Measurements from ENCODE around the gene DEXI.
"Not testable (repeated sequence)": the region's sequence is repeated elsewhere in the genome, so short reads cannot be mapped to it uniquely, and the experiment has no call there.

Gene DEXI

GRCh38 chr16:10968498-10968897 is 26.2 kb upstream of the DEXI start:
- DNase-seq = no peak

DNA sequence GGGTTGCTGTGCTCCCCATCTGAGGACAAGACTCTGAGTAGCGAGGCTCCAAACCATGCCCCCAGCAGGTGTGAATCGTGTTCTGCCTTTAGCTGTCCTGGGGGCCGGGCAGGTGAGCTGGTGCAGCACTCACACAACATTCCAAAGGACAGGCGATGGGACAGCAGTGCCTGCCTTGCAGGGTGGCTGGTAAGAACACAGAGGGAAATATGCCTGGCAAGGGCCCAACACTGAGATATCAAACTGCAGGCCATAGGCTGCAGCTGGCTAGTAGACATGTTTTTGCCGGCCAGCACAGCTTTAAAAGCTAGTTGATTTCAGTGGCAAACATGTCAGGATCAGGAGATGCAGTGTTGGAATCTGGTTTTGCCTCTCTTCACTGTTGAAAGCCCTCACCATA is 25.7 kb upstream of the DEXI start:
- DNase-seq = no peak

- DNase-seq = not testable (repeated sequence)
Observed at GRCh38 chr16:10966559-10966958, 24.3 kb upstream of the DEXI start.

GRCh38 chr16:10966129-10966528 is 23.9 kb upstream of the DEXI start:
- DNase-seq = no peak

DNA sequence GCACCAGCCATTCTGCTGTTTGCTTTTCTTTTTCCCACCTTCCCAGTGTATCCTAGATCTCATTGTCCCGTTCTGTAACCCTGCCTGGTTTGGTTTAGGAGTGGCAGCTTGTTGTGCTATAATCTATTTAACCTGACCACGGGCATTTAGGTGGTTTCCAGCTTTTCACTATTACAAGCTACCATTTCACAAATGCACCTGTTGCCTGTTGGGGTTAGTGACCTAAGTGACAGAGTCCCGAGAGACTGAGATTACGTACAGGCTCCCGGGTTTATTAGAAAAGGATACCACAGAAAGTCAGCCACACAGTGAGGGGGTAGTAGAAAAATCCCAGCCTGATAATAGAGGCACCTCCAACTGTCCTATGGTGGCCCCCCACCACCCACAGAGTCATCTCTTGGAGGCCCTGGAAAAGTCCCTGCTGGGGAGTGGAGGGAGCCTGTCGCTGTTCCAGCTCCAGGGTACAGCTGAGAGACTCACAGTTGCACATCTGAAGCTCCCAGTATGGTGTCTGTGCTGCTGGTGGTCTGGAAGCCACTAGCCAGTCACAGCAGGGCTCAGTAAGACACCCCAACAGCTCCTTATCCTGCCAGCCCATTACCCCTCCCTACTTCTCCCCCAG is 23.3 kb upstream of the DEXI start:
- DNase-seq = no peak

- no peak for DNase-seq
Observed at GRCh38 chr16:10964891-10965326, 22.6 kb upstream of the DEXI start.

DNA sequence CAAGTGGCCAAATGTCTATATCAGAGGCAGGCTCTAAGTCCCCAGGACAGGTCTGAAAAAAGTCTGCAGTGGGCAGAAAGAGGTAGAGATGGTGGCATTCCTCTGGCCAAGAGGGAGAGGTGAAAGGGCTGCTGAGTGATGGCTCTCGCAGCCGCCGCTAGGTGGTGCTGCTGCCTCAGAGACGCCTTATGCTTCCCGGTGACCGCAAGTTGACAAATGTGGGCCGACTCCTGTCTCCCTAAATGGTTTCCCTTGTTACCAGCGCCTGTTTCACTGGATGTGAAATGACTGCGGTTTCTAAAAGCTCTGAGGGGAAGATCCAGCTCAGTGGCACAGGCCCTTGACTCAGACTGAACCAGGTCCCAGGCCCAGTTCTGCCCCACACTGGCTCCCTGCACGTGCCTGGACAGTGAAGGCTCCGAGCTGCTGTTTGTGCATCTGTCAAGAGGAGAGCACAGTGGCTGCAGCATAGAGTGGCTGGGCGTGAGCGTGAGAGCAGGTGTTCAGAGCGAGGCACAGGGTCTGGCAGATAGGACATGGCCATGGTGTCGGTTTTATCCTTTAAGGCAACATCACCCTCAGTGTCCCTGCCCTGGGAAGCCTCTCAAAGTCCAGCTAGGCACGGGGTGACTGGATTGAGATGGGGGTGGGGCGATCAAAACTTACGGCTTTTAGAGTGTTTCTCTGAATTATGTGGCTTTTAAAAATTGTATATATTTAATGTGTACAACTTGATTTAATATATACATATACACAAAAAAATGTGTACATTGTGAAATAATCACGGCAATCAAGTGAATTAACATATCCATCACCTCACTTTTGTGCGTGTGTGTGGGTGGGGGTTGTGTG is 22.0 kb upstream of the DEXI start:
- DNase-seq = peak; percentile 58

GRCh38 chr16:10961231-10961630 is 19.0 kb upstream of the DEXI start:
- no peak for DNase-seq

DNA sequence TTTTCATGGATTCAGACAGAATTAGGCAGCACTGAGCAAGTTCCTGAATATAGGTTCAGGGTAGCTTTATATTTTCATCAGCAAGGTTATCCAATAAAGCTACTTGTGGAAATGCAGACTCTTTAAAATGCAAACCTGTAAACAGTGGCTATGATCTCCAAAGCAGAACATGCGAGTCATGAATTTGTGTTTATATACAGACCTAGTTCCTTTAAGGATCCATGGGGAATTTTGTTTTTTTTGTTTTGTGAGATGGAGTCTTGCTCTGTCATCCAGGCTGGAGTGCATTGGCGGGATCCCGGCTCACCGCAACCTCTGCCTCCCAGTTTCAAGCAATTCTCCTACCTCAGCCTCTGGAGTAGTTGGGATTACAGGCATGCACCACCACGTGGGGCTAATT is 16.9 kb upstream of the DEXI start:
- no peak for DNase-seq

- DNase-seq = no peak
Observed at GRCh38 chr16:10957771-10958482, 15.7 kb upstream of the DEXI start.

- no peak for DNase-seq
Observed at GRCh38 chr16:10954903-10955302, 12.6 kb upstream of the DEXI start.

DNA sequence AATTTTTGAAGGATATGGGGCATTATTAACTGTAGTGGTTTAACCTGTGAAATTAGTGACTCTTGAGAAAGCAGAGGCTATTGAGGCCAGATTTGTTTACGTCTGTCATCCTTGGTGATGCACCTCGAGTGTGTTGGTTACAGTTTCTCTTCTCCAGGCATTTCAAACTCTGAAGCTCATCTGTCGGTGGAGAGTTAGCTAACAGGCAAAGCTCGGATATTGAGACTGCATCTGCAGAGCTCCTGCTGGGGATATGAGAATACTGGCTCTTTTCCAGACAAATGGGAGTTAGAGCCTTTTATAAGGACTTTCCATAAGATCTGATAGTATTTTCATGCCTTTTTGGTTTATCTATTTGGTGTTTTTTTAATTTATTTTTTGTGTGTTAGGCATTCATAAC is 8.8 kb upstream of the DEXI start:
- DNase-seq = no peak

DNA sequence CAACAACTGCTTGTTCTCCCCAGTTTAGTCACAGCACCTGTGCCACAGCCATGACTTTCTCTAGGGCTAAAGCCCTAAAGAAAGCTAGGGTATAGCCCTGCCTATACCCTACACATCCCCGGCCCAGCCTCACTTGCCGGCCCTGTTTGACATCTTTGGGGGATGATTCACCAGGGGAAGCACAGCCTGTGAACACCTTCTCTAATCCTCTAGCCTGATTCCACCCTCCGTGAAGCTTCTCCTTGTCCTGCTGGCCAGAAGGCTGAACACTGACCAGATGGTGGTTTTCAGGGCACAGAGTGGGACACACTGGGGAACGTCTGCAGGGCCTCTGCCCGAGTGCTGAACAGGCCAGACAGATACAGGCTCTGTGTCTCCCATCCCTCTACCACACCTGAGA is 8.1 kb upstream of the DEXI start:
- DNase-seq = no peak

DNA sequence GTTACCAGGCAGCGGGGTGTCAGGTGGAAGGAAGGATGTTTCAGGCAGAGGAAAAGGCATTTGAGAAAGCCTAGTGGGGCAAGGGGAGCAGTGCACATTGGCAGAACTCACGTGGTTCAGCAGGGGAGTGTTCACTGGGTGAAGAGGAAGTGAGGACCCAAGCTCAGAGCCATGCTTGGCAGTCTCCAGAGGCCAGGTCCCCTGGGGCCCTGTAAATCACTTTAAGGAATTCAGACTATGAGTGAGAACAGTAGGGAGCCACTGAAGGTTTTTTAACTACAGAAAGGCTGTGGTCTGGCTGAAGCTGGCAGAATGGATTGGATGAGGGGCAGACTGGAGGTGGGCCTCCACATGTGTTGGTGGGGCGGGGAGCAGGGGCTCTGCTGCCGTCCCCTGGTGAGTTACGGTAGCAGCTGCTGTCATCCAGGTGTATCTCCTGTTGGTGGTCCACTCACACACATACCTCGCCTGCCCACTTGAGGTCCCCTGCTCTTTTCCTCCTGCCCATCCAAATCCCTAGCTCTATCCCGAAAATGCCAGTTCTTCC is 7.2 kb upstream of the DEXI start:
- DNase-seq = no peak

- DNase-seq = no peak
Observed at GRCh38 chr16:10947211-10947787, 5.0 kb upstream of the DEXI start.

DNA sequence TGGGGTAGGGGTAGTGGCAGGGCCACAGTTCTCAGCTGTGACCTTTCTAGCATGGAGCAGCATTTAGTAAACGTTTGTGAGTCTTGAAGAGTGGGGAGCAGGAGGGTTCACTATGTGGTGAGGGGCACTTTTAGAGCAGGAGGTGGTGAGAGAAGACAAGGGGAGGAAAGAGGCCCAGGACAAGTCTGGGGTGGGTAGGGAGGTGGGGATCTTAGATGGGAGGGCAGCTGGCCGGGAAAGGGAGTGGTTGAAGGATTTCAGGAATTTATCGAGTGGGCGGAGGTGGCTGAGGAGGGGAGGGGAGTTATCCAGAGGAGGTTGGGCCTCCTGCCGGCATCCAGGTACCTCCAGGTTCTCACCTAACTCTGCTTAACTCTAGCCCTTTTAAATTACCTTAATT is 4.0 kb upstream of the DEXI start:
- no peak for DNase-seq

DNA sequence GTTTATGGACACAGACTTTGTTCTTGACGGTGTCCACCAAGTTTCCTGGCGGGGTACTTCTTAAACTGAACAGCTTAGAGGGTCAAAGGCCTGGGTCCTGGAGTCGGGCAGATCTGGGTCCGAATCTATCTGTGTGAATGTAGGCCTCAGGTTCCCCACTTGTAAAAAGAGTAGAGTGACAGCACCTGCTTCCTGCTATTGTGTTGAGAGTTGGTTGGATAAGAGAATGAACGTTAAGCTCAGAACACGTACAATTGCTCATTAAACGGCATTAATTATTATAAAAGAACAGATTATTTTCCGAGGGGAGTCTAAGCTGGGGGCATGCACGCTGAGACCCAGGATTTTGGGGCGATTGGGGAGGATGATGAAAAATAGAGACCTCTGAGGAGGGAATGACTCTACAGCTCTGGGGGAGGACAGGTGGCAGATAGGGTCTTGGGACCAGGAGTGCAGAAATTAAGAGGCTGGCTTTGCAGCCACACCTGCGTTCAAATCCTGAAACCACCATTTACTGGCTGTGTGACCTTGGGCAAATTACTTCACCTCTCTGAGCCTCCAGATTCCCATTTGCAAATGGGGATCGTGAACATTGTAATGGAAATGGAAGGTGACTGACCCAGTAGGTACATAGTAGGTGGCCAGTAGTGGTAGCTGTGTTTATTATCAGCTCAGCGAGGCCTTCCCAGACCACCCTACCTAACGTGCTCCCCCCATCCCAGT is 3.0 kb upstream of the DEXI start:
- DNase-seq = no peak

- DNase-seq = peak; percentile 89
Observed at GRCh38 chr16:10944249-10945064, 2.2 kb upstream of the DEXI start, which contains the start of gene CLEC16A. Gene CLEC16A, plus strand, starts transcription at chr16:10944564. Its CDS starts 154 bp downstream, at chr16:10944718.

DNA sequence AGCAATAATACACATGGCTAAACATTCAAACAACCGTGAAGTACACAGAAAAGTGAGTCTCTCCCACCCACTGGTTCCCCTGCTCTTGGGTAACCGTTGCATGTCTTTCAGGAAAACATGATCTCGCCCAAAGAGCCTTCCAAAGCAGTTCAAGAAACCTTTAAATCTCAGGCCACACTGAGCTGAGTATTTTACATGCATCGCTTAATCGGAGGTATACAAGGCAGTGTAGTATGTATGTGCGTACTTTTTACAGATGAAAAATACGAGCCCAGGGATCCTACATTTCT is 741 bp upstream of the DEXI start:
- DNase-seq = no peak

DNA sequence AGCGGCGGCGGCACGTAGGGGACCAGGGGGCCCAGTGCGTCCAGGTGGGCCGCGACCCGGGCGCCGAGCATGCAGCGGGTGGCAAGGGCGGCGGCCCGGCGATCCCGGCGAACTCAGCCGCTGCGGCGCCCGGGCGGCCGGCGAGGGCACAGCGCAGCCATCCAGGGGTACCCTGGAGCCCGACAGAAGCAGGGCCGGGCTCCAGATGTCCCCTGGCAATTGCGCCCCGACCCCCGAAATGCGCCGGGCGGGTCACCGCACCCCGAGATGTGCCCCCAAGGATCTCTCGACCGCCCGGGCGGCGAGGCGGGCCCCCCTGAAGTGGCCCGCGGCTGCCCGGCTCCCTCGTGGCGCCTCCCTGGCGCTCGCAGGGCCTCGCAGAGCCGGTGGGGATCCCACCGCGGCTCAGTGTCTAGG is 325 bp downstream of the DEXI start:
- DNase-seq = not testable (repeated sequence)

DNA sequence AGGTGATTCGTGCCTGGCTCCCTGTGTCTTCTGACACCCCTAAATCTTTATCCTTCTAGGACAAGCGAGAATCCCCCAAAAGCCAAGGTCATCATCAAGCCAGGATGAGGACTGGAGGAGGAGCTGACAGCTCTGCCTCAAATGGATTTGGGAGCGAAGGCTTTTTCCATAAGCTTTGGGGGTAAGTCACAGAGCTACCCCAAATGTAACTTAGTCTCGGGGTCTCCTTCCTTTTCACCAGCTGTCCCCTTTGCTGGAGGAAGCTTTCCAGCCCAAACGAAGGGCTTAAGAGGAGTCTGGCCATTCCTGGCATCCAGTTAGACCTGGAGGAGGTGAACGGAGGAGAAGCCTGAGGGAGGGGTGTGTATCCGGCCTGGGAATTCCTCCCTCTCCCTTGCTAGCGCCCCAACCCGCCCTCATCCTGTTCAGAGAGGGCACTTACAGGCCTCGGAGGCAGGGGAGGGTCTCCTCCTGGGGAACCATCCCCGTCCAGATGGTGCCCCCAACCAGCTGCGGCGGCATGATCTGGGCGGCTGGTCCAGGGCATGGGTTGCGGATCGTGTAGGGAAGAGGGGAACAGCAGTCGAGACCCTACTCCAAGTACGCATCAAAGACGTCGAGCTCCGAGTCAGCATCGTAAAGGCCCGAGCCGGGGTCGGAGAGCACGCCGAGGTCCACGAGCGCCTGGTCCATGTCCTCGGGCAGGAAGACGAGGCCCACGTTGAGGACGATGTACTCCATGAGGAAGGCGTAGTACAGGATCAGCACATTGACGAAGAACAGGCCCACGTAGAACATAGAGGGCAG is 938 bp downstream of the DEXI start:
- no peak for DNase-seq
